AG04449 (cell line): ENCODE measurements around the gene ASTN2.

Source experiments
- CTCF ChIA-PET: fragments of 350-600 bp; formaldehyde crosslinking; extraction: SDS; loops from one replicate; lab custom pipeline; 2021; ENCODE audit warnings: antibody characterized with exemption; lab: Yijun Ruan, JAX
- POLR2A ChIA-PET: fragments of 400-600, 350-600 bp; formaldehyde crosslinking; extraction: SDS; loops from one replicate; lab custom pipeline; 2020; ENCODE audit warnings: antibody characterized with exemption, inconsistent platforms; lab: Yijun Ruan, JAX
- DNase-seq: peaks from one replicate; pipeline ENCODE4 v3.0.0-alpha.2; 2010; ENCODE audit warnings: low read depth, low spot score
- H3K4me3 ChIP-seq: 2 replicates; pipeline ENCODE4 v1.5.1; 2011; ENCODE audit warnings: low read depth, mild to moderate bottlenecking, control low read depth, low read length
- CTCF ChIP-seq: IDR thresholded peaks from one replicate; pipeline ENCODE4 v1.5.1; 2011; ENCODE audit warnings: mild to moderate bottlenecking, moderate library complexity, low read length, control low read depth, inconsistent platforms; ENCODE audit not compliant: insufficient read depth; ENCODE audit errors: missing control alignments

ASTN2 gene

DNA sequence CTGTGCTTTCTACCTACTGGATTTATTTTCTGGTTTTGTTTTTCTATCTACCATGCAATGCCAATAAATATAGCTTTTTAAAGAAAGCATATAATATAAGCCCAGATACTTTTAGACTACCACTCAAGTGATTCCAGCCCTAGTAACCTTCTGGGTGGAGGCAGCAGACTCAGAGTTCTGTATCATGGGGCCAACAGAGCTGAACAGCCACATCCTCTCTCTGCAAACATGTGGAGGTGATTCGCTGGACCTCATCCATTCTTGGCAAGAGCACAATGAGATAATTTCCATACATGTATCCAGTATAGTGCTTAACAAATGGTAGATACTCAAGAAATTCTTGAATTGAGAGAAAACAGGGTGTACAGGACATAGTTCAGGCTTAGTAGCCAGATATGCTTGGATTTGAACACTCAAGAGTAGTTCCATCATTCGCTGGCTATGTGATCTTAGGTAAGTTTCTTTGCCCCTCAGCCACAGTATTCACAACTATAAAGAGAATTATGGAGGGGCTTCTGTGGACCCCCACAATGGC, 124.5 kb downstream of the ASTN2 start:
- DNase-seq: no peak
- ChIA-PET CTCF (no interaction called here), POLR2A (no interaction called here)
- H3K4me3 ChIP-seq: no peak overlapping the region
- no peak for TF ChIP-seq CTCF

DNA sequence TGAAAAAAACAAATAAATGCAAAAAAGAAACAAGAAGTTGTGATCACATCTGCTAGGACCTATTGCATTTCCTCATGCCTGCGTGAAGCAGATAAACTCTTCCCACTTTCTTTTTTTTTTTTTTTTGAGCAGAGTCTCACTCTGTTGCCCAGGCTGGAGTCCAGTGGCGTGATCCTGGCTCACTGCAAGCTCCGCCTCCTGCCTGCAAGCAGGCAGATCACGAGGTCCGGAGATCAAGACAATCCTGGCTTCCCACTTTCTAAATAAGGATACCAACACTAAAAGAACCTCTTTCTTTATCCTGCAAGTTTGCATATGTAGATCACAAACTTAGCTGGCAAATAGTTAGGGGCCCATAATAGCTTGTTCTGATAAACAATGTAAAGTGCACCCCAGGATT, 128.6 kb downstream of the ASTN2 start:
- POLR2A ChIA-PET: no interaction called here
- H3K4me3 ChIP-seq: no peak overlapping the region
- DNase-seq: no peak
- CTCF ChIA-PET: no interaction called here
- no peak for TF ChIP-seq CTCF

DNA sequence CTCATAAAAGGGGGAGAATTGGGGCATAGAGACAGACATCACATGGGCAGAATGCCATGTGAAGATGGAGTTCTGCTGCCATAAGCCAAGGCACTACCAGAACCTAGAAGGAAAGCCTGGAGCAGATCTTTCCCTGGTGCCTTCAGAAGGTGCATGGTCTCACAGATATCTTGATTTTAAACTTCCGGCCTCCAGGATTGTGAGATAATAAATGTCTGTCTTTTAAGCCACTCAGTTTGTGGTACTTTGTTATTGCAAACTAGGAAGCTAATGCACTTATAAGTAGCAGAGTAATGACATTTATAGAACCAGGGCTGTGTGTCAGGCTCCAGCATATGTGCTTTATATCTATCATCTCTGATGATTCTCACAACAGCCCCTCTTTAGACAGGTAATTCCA, 130.4 kb downstream of the ASTN2 start:
- no peak for TF ChIP-seq CTCF
- ChIA-PET POLR2A (no interaction called here), CTCF (no interaction called here)
- H3K4me3 ChIP-seq: no peak overlapping the region
- DNase-seq: no peak

DNA sequence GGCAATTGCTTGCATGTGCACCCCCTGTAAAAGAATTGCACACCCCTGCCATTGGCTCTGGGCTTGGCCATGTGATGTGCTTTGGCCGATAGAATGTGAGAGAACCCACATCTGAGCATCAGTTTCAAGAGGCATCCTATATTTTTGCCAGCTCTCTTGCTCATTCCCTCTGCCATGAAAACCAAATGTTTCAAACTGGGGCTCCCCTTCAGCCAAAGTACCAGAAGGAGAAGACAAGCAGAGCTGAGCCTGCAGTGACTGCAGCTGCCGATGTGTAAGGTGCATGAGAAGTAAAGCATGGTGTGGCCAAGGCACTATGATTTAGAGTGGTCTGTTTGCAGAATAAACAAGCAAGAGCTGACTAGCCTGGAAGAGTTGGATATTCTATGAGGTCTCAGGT, 132.3 kb downstream of the ASTN2 start:
- CTCF ChIA-PET: no interaction called here
- POLR2A ChIA-PET: no interaction called here

GRCh38 chr9:117278471-117279035, 136.3 kb downstream of the ASTN2 start:
- TF ChIP-seq CTCF: no peak
- ChIA-PET CTCF (no interaction called here), POLR2A (no interaction called here)
- DNase-seq: no peak
- no peak overlapping the region for H3K4me3 ChIP-seq

More for the DNA sequence above, 132.3 kb downstream of the ASTN2 start:
- H3K4me3 ChIP-seq: no peak overlapping the region
- DNase-seq: no peak
- no peak for TF ChIP-seq CTCF

DNA sequence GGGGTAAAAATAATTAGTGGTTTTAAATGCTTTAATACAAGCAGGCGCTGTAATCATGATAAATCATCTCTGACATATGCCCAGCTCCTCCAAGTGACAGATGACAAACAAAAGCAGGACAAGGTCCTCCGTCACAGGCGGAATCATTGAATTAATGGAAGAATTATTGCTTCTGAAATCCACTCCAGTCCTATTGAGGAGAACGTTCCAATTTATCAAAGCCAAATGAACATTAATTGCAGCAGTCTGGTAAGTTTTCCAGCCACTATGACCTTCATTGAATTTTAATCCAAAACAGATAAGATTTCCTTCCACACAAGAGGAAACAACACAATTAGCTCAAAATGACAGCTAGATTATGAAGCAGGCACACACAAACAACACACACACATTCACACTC, 136.8 kb downstream of the ASTN2 start:
- no peak for DNase-seq
- ChIA-PET CTCF (no interaction called here), POLR2A (no interaction called here)
- TF ChIP-seq CTCF: no peak
- H3K4me3 ChIP-seq: no peak overlapping the region
